ENCODE results near the gene PBX4.

GRCh38 chr19:19538785-19539166 lies 79.7 kb downstream of the PBX4 start:
- TF ChIP-seq CTCF (IDR thresholded peaks at IDR 0.05) (no peak), POLR2A (IDR thresholded peaks at IDR 0.05) (no peak)

Measured in heart left ventricle (tissue), 13 donors.